OCI-LY7 (cell line): Measurements from ENCODE around the gene CELF2.

Source experiments
- CTCF ChIP-seq: fragments of 200-600 bp; sonication (generic); conservative IDR thresholded peaks from 2 replicates; pipeline ENCODE4 v1.5.1; 2014; ENCODE audit warnings: mild to moderate bottlenecking, antibody characterized with exemption, low read length, moderate library complexity, mixed read lengths
- EZH2phosphoT487 ChIP-seq: fragments of 200-600 bp; sonication (generic); IDR thresholded peaks from 2 replicates; pipeline ENCODE4 v1.6.1; 2018; ENCODE audit warnings: low read depth, borderline replicate concordance, mild to moderate bottlenecking, mixed run types, antibody characterized with exemption, low read length, moderate library complexity, mixed read lengths

- TF ChIP-seq CTCF (no peak), EZH2phosphoT487 (no peak)
These were observed 127.2 kb downstream of the CELF2 start for GRCh38 chr10:11144626-11145494.
